Germinal center (tissue), 1 donor: ENCODE results near the gene DIP2B.

Experiments used
- DNase-seq: peaks from one replicate; pipeline ENCODE4 v3.0.0; 2012; ENCODE audit warnings: mixed read lengths, low spot score

DIP2B gene

GRCh38 chr12:50613463-50613862, 108.7 kb downstream of the DIP2B start:
- DNase-seq, result no peak

GRCh38 chr12:50614167-50614759, 109.5 kb downstream of the DIP2B start:
- DNase-seq, result no peak

- DNase-seq, result no peak
Measured at GRCh38 chr12:50615145-50615906, 110.5 kb downstream of the DIP2B start.

- DNase-seq, result no peak
Measured at GRCh38 chr12:50615907-50616296, 111.1 kb downstream of the DIP2B start.

GRCh38 chr12:50617657-50618056, 112.9 kb downstream of the DIP2B start:
- DNase-seq, result no peak

- no peak for DNase-seq
Measured at GRCh38 chr12:50618864-50619609, 114.3 kb downstream of the DIP2B start.

- no peak for DNase-seq
Measured at GRCh38 chr12:50619610-50619958, 114.8 kb downstream of the DIP2B start.

GRCh38 chr12:50620109-50620977, 115.6 kb downstream of the DIP2B start:
- no peak for DNase-seq

- no peak for DNase-seq
Measured at GRCh38 chr12:50620978-50621360, 116.2 kb downstream of the DIP2B start.

GRCh38 chr12:50621399-50622300, 116.9 kb downstream of the DIP2B start:
- no peak for DNase-seq

GRCh38 chr12:50625029-50625925, 120.5 kb downstream of the DIP2B start:
- DNase-seq, result no peak

GRCh38 chr12:50626026-50626425, 121.2 kb downstream of the DIP2B start:
- peak; percentile 24 for DNase-seq

GRCh38 chr12:50627491-50627890, 122.7 kb downstream of the DIP2B start:
- DNase-seq, result no peak

GRCh38 chr12:50628394-50628793, 123.6 kb downstream of the DIP2B start:
- no peak for DNase-seq

- no peak for DNase-seq
Measured at GRCh38 chr12:50633955-50634354, 129.2 kb downstream of the DIP2B start.

- DNase-seq, result no peak
Measured at GRCh38 chr12:50634379-50634778, 129.6 kb downstream of the DIP2B start.

- no peak for DNase-seq
Measured at GRCh38 chr12:50635364-50635763, 130.6 kb downstream of the DIP2B start.

- no peak for DNase-seq
Measured at GRCh38 chr12:50635857-50636256, 131.1 kb downstream of the DIP2B start.

- no peak for DNase-seq
Measured at GRCh38 chr12:50636505-50636904, 131.7 kb downstream of the DIP2B start.

GRCh38 chr12:50637870-50638481, 133.2 kb downstream of the DIP2B start:
- DNase-seq, result peak; percentile 52
